Measurements from ENCODE around the gene CHD2. TPM values are rescaled to one million over a fixed set of nuclear protein-coding genes. Genes with fewer than 3 reads are reported as not detected.

Gene CHD2
- total RNA-seq, 1 experiment from 2014 or later, result 63.3 TPM

DNA sequence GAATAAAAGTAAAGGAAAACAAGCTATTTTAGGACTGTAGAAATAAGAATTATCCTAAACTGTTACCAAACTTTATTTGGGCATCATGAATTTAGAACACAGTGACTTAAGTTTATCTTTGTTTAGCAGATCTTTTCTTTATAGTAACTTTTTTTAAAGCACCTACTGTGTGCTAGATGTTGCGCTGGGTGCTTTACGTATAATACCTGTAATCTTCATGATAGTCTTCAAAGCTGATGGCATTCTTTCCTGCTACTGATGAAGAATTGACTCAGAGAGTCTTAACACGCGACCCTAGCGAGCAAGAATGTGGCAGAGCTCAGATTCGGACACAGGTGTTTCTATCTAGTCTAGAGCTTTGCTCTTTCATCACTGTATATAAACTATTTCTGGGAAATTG, 53.9 kb downstream of the CHD2 start:
- Histone ChIP-seq H3K79me2 (ENCODE audit: insufficient read depth, low read length) (no peaks in the 10 kb centered on the region), H3K27me3 (ENCODE audit: insufficient read depth, low read length) (no peaks in the 10 kb centered on the region), H3K14ac (ENCODE audit: insufficient read depth, low read length) (no peak overlapping the region), H3K9me3 (ENCODE audit: control insufficient read depth, low read depth, low read length) (peaks cover 11% of the 10 kb centered on the region), H3K4me1 (ENCODE audit: insufficient read depth, low read length) (no peaks in the 10 kb centered on the region), H4K5ac (ENCODE audit: insufficient read length, low read depth, low read length) (no peak overlapping the region), H2BK20ac (ENCODE audit: low read depth, low read length, poor library complexity, severe bottlenecking) (no peak overlapping the region), H3K79me1 (ENCODE audit: insufficient read depth, low read depth, low read length, poor library complexity, severe bottlenecking) (no peaks in the 10 kb centered on the region), H4K91ac (ENCODE audit: insufficient read length, low read depth, low read length) (no peak overlapping the region), H3K4me2 (ENCODE audit: insufficient read depth, insufficient read length, low read length) (no peak overlapping the region), H2BK15ac (ENCODE audit: low read depth, low read length) (no peak overlapping the region), H2BK12ac (ENCODE audit: insufficient read length, low read depth, low read length) (no peak overlapping the region), H3K27ac (ENCODE audit: insufficient read length, low read depth, low read length) (no peak overlapping the region), H3K9ac (ENCODE audit: extremely low read depth, insufficient read length, low read length) (no peak overlapping the region), H2AK5ac (ENCODE audit: insufficient read length, low read length) (no peak overlapping the region), H2BK120ac (ENCODE audit: low read depth, low read length, poor library complexity, severe bottlenecking) (no peak overlapping the region), H3K4ac (ENCODE audit: low read depth, low read length) (no peak overlapping the region), H2AFZ (ENCODE audit: low read length) (no peak overlapping the region), H4K8ac (replicated peaks; ENCODE audit: insufficient read length, low read depth, low read length) (no peak overlapping the region), H3K23ac (ENCODE audit: insufficient read length, low read depth, low read length) (no peak overlapping the region), H2BK5ac (ENCODE audit: insufficient read length, low read length) (no peak overlapping the region), H3T11ph (ENCODE audit: low read length) (no peak overlapping the region), H3K56ac (ENCODE audit: insufficient read length, low read depth, low read length) (no peak overlapping the region), H4K20me1 (ENCODE audit: control insufficient read depth, insufficient read depth, insufficient read length) (no peaks in the 10 kb centered on the region), H3K23me2 (ENCODE audit: insufficient read length, low read depth, low read length, poor library complexity, severe bottlenecking) (no peaks in the 10 kb centered on the region), H3K18ac (ENCODE audit: insufficient read length, low read depth, low read length) (no peak overlapping the region)
- Mint-ChIP-seq H3K9me3 (peaks cover 10% of the 10 kb centered on the region in 2 experiments), H3K4me3 (no peak overlapping the region), H3K27ac (no peak overlapping the region), H3K36me3 (ENCODE audit: insufficient read depth in 1 of 3, low read depth in 3 of 3) (peaks cover 60 to 89% (median 85%) of the 10 kb centered on the region in 3 experiments), H3K4me1 (peaks cover 0 to 8% of the 10 kb centered on the region in 2 experiments; a peak in 2 of 4 replicates), H3K27me3 (ENCODE audit: low read depth) (peaks cover 1% of the 10 kb centered on the region; the same call in 1 of the 2 replicates)
- WGBS (ENCODE audit: extremely low coverage, insufficient read length, low lambda C conversion rate), result no CpG with 5 or more reads among the region's 6 CpGs
- DNase-seq, result no peak
- TF ChIP-seq, protein P1, sequence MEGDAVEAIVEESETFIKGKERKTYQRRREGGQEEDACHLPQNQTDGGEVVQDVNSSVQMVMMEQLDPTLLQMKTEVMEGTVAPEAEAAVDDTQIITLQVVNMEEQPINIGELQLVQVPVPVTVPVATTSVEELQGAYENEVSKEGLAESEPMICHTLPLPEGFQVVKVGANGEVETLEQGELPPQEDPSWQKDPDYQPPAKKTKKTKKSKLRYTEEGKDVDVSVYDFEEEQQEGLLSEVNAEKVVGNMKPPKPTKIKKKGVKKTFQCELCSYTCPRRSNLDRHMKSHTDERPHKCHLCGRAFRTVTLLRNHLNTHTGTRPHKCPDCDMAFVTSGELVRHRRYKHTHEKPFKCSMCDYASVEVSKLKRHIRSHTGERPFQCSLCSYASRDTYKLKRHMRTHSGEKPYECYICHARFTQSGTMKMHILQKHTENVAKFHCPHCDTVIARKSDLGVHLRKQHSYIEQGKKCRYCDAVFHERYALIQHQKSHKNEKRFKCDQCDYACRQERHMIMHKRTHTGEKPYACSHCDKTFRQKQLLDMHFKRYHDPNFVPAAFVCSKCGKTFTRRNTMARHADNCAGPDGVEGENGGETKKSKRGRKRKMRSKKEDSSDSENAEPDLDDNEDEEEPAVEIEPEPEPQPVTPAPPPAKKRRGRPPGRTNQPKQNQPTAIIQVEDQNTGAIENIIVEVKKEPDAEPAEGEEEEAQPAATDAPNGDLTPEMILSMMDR (conservative IDR thresholded peaks at IDR 0.05), result no peak

Measured in H9 (cell line).